WTC11 (cell line): ENCODE results near the gene ALKBH7. TPM values are rescaled to one million over a fixed set of nuclear protein-coding genes. Genes with fewer than 3 reads are reported as not detected.

Experiments used
- ATAC-seq: fragments of 200-7000 bp; cut with Tn5 transposase; 2 replicates; pipeline ENCODE4 v1.10.0; 2021; ENCODE audit warnings: mild to moderate bottlenecking, moderate library complexity
- CTCF ChIA-PET: fragments of 300-600 bp; sonication (Branson Sonifier 250); formaldehyde crosslinking; loops from one replicate; lab custom pipeline; 2021; ENCODE audit warnings: antibody characterized with exemption; lab: Charles Lee
- POLR2A ChIA-PET: fragments of 350-600 bp; sonication (Branson Sonifier 250); formaldehyde crosslinking; loops from one replicate; lab custom pipeline; 2021; ENCODE audit warnings: antibody characterized with exemption; lab: Charles Lee
- DNase-seq: peaks from one replicate; pipeline ENCODE4 v3.0.0; 2021; ENCODE audit warnings: low spot score
- H3K27ac Mint-ChIP-seq: 2 replicates; pipeline ENCODE4 v1.8.0; 2021; ENCODE audit warnings: mixed read lengths
- H3K27me3 Mint-ChIP-seq: 2 replicates; pipeline ENCODE4 v1.8.0; 2021; ENCODE audit warnings: low read depth, mild to moderate bottlenecking, moderate library complexity, mixed read lengths
- H3K36me3 Mint-ChIP-seq: 2 replicates; pipeline ENCODE4 v1.8.0; 2021; ENCODE audit warnings: mixed read lengths
- H3K4me1 Mint-ChIP-seq: 2 replicates; pipeline ENCODE4 v1.8.0; 2022; ENCODE audit warnings: mixed read lengths
- H3K4me3 Mint-ChIP-seq: 2 replicates; pipeline ENCODE4 v1.8.0; 2021; ENCODE audit warnings: mild to moderate bottlenecking, moderate library complexity, mixed read lengths
- H3K9me3 Mint-ChIP-seq: 2 replicates; pipeline ENCODE4 v1.8.0; 2021; ENCODE audit warnings: mixed read lengths
- CTCF ChIP-seq: fragments of 200-600 bp; IDR thresholded peaks from 2 replicates; pipeline ENCODE4 v1.8.0; 2022; ENCODE audit warnings: antibody characterized with exemption
- ELF4 ChIP-seq: sonication (generic); formaldehyde crosslinking; IDR thresholded peaks from 2 replicates; pipeline ENCODE4 v1.8.1; 2022; ENCODE audit warnings: low read depth, mild to moderate bottlenecking, moderate library complexity, missing genetic modification reagents
- GRHL2 ChIP-seq: fragments of 250-450 bp; sonication (Bioruptor Pico); IDR thresholded peaks from 2 replicates; pipeline ENCODE4 v1.8.0; 2022; ENCODE audit warnings: mild to moderate bottlenecking, moderate library complexity; ENCODE audit not compliant: insufficient replicate concordance, severe bottlenecking
- JAZF1 ChIP-seq: fragments of 250-450 bp; sonication (Bioruptor Pico); IDR thresholded peaks from 2 replicates; pipeline ENCODE4 v1.9.0; 2021; ENCODE audit warnings: moderate library complexity, mild to moderate bottlenecking, inconsistent platforms
- KAT7 ChIP-seq: sonication (generic); formaldehyde crosslinking; IDR thresholded peaks from 2 replicates; pipeline ENCODE4 v1.8.1; 2023; ENCODE audit warnings: missing genetic modification reagents, mild to moderate bottlenecking, borderline replicate concordance
- MXD4 ChIP-seq: fragments of 250-450 bp; sonication (Bioruptor Pico); IDR thresholded peaks from 2 replicates; pipeline ENCODE4 v1.8.0; 2021; ENCODE audit warnings: mild to moderate bottlenecking, moderate library complexity, borderline replicate concordance
- MYBL2 ChIP-seq: sonication (generic); formaldehyde crosslinking; IDR thresholded peaks from 2 replicates; pipeline ENCODE4 v1.8.1; 2023; ENCODE audit warnings: mild to moderate bottlenecking, moderate library complexity, missing genetic modification reagents
- NFATC4 ChIP-seq: fragments of 250-450 bp; sonication (Bioruptor Pico); IDR thresholded peaks from 2 replicates; pipeline ENCODE4 v1.9.0; 2021; ENCODE audit warnings: mild to moderate bottlenecking
- NFE2L1 ChIP-seq: sonication (generic); formaldehyde crosslinking; IDR thresholded peaks from 2 replicates; pipeline ENCODE4 v1.8.1; 2023; ENCODE audit warnings: missing genetic modification reagents
- NR1H2 ChIP-seq: sonication (generic); formaldehyde crosslinking; IDR thresholded peaks from 2 replicates; pipeline ENCODE4 v1.9.0; 2021; ENCODE audit warnings: mild to moderate bottlenecking, moderate library complexity, missing genetic modification reagents
- PRRX2 ChIP-seq: fragments of 250-450 bp; sonication (Bioruptor Pico); IDR thresholded peaks from 2 replicates; pipeline ENCODE4 v1.8.0; 2021; ENCODE audit warnings: mild to moderate bottlenecking
- SMAD4 ChIP-seq: sonication (generic); formaldehyde crosslinking; IDR thresholded peaks from 2 replicates; pipeline ENCODE4 v1.8.0; 2022; ENCODE audit warnings: mild to moderate bottlenecking, missing genetic modification reagents
- SOX15 ChIP-seq: fragments of 250-450 bp; sonication (Bioruptor Pico); IDR thresholded peaks from 2 replicates; pipeline ENCODE4 v1.9.0; 2021; ENCODE audit warnings: mild to moderate bottlenecking
- TP53 ChIP-seq: sonication (generic); formaldehyde crosslinking; IDR thresholded peaks from 2 replicates; pipeline ENCODE4 v1.8.1; 2023; ENCODE audit warnings: mild to moderate bottlenecking, missing genetic modification reagents
- ZBTB21 ChIP-seq: sonication (generic); formaldehyde crosslinking; IDR thresholded peaks from 2 replicates; pipeline ENCODE4 v1.8.1; 2023; ENCODE audit warnings: mild to moderate bottlenecking, missing genetic modification reagents, borderline replicate concordance
- ZBTB43 ChIP-seq: sonication (generic); formaldehyde crosslinking; IDR thresholded peaks from 2 replicates; pipeline ENCODE4 v1.8.1; 2023; ENCODE audit warnings: mild to moderate bottlenecking, missing genetic modification reagents
- ZNF219 ChIP-seq: sonication (generic); formaldehyde crosslinking; IDR thresholded peaks from 2 replicates; pipeline ENCODE4 v1.8.0; 2023; ENCODE audit warnings: missing genetic modification reagents, mild to moderate bottlenecking, borderline replicate concordance
- ZNF232 ChIP-seq: sonication (generic); formaldehyde crosslinking; IDR thresholded peaks from 2 replicates; pipeline ENCODE4 v1.8.0; 2022; ENCODE audit warnings: mild to moderate bottlenecking, missing genetic modification reagents
- ZNF396 ChIP-seq: fragments of 250-450 bp; sonication (Bioruptor Pico); IDR thresholded peaks from 2 replicates; pipeline ENCODE4 v1.8.0; 2021; ENCODE audit warnings: mild to moderate bottlenecking, moderate library complexity, borderline replicate concordance
- ZNF425 ChIP-seq: fragments of 250-450 bp; sonication (Bioruptor Pico); conservative IDR thresholded peaks from 2 replicates; pipeline ENCODE4 v1.9.0; 2021; ENCODE audit warnings: mild to moderate bottlenecking
- total RNA-seq: library from RNA; stranded (reverse); gene quantifications from 3 replicates; pipeline ENCODE4 v1.2.3, GENCODE V29; 2021
- TF ChIP-seq, protein P1 (sequence below): sonication (generic); formaldehyde crosslinking; IDR thresholded peaks from 2 replicates; pipeline ENCODE4 v1.8.1; 2022; ENCODE audit warnings: mild to moderate bottlenecking, missing genetic modification reagents, moderate library complexity, borderline replicate concordance
- TF ChIP-seq, protein P2 (sequence below): sonication (generic); formaldehyde crosslinking; IDR thresholded peaks from 2 replicates; pipeline ENCODE4 v1.8.0; 2023; ENCODE audit warnings: missing genetic modification reagents
- TF ChIP-seq, protein P3 (sequence below): sonication (generic); formaldehyde crosslinking; IDR thresholded peaks from 2 replicates; pipeline ENCODE4 v1.8.0; 2022; ENCODE audit warnings: mild to moderate bottlenecking, missing genetic modification reagents
- TF ChIP-seq, protein P4 (sequence below): sonication (generic); formaldehyde crosslinking; IDR thresholded peaks from 2 replicates; pipeline ENCODE4 v1.8.1; 2023; ENCODE audit warnings: mild to moderate bottlenecking, missing genetic modification reagents

The ALKBH7 gene
- total RNA-seq, 1 experiment from 2014 or later: 96.4 TPM

DNA sequence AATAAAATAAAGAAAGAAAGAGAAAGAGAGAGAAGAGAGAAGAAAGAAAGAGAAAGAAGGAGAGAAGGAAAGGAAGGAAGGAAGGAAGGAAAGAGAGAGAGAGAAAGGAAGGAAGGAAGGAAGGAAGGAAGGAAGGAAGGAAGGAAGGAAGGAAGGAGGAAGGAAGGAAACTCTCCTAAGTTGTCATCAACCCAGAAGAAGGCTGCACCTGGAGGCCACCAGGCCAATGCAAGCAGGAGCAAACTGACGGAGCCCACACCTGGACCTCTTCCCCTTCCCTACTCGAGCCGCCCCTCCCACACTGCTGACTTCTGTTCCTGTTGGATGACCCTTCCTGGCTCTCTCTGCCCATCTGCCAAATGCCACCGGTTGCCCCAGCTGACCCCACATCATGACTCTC lies 47.8 kb upstream of the ALKBH7 start:
- DNase-seq (no peak), ATAC-seq (no peak)
- H3K27ac Mint-ChIP-seq: no peak overlapping the region
- POLR2A ChIA-PET: no interaction called here
- peaks cover 14% of the 10 kb centered on the region for H3K27me3 Mint-ChIP-seq
- H3K4me3 Mint-ChIP-seq: no peak overlapping the region
- no peak for TF ChIP-seq ZNF219
- no peak for TF ChIP-seq JAZF1 (CRISPR knock-in tag)
- CTCF ChIA-PET: no interaction called here
- H3K9me3 Mint-ChIP-seq: peaks cover 26% of the 10 kb centered on the region
- no peaks in the 10 kb centered on the region for H3K4me1 Mint-ChIP-seq
- H3K36me3 Mint-ChIP-seq: peaks cover 5% of the 10 kb centered on the region; the same call in 1 of the 2 replicates

DNA sequence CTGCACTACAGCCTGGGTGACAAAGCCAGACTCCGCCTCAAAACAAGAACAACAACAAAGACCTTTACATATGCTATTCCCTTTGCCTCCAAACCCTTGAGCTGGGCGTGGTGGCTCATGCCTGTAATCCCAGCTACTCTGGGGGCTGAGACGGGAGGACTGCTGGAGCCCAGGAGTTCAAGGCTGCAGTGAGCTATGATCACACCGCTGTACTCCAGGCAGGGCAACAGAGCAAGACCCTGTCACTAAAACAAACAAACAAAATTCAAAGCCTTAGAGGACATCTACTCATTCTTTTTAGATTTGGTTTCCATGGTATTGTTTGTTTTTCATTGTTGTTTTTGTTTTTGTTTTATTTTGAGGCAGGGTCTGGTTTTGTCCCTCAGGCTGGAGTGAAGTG lies 47.0 kb upstream of the ALKBH7 start:
- Mint-ChIP-seq H3K27ac (no peak overlapping the region), H3K27me3 (peaks cover 14% of the 10 kb centered on the region), H3K9me3 (peaks cover 26% of the 10 kb centered on the region), H3K4me1 (no peaks in the 10 kb centered on the region), H3K36me3 (peaks cover 5% of the 10 kb centered on the region; the same call in 1 of the 2 replicates), H3K4me3 (no peak overlapping the region)
- DNase-seq (no peak), ATAC-seq (no peak)
- ChIA-PET CTCF (interaction anchor here (0.7 kb wide), 1 partner anchor 639 kb away, joined by 3 read pairs; no protein-coding TSS in a partner anchor), POLR2A (no interaction called here)
- TF ChIP-seq MXD4 (CRISPR knock-in tag) (no peak), MYBL2 (CRISPR knock-in tag) (no peak), ELF4 (CRISPR knock-in tag) (no peak), NR1H2 (CRISPR knock-in tag) (no peak), ZNF232 (CRISPR knock-in tag) (no peak), ZNF425 (CRISPR knock-in tag) (no peak), SOX15 (CRISPR knock-in tag) (no peak), ZBTB21 (CRISPR knock-in tag) (no peak)
- TF ChIP-seq, protein P1, sequence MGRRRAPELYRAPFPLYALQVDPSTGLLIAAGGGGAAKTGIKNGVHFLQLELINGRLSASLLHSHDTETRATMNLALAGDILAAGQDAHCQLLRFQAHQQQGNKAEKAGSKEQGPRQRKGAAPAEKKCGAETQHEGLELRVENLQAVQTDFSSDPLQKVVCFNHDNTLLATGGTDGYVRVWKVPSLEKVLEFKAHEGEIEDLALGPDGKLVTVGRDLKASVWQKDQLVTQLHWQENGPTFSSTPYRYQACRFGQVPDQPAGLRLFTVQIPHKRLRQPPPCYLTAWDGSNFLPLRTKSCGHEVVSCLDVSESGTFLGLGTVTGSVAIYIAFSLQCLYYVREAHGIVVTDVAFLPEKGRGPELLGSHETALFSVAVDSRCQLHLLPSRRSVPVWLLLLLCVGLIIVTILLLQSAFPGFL (CRISPR knock-in tag): no peak
- TF ChIP-seq, protein P2, sequence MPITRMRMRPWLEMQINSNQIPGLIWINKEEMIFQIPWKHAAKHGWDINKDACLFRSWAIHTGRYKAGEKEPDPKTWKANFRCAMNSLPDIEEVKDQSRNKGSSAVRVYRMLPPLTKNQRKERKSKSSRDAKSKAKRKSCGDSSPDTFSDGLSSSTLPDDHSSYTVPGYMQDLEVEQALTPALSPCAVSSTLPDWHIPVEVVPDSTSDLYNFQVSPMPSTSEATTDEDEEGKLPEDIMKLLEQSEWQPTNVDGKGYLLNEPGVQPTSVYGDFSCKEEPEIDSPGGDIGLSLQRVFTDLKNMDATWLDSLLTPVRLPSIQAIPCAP: no peak
- TF ChIP-seq, all 79 proteins: peak for 0

GRCh38 chr19:6326815-6327214 lies 45.8 kb upstream of the ALKBH7 start:
- H3K36me3 Mint-ChIP-seq: peaks cover 5% of the 10 kb centered on the region; the same call in 1 of the 2 replicates
- H3K9me3 Mint-ChIP-seq: peaks cover 23% of the 10 kb centered on the region
- CTCF ChIA-PET: interaction anchor here (0.6 to 2.2 kb wide), 2 partner anchors 10 to 14 kb away, joined by 3 to 8 read pairs; no protein-coding TSS in a partner anchor
- POLR2A ChIA-PET: no interaction called here
- TF ChIP-seq, protein P3, sequence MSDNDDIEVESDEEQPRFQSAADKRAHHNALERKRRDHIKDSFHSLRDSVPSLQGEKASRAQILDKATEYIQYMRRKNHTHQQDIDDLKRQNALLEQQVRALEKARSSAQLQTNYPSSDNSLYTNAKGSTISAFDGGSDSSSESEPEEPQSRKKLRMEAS: no peak
- TF ChIP-seq, protein P4, sequence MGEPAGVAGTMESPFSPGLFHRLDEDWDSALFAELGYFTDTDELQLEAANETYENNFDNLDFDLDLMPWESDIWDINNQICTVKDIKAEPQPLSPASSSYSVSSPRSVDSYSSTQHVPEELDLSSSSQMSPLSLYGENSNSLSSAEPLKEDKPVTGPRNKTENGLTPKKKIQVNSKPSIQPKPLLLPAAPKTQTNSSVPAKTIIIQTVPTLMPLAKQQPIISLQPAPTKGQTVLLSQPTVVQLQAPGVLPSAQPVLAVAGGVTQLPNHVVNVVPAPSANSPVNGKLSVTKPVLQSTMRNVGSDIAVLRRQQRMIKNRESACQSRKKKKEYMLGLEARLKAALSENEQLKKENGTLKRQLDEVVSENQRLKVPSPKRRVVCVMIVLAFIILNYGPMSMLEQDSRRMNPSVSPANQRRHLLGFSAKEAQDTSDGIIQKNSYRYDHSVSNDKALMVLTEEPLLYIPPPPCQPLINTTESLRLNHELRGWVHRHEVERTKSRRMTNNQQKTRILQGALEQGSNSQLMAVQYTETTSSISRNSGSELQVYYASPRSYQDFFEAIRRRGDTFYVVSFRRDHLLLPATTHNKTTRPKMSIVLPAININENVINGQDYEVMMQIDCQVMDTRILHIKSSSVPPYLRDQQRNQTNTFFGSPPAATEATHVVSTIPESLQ (CRISPR knock-in tag): no peak
- TF ChIP-seq PRRX2 (CRISPR knock-in tag): no peak
- TF ChIP-seq KAT7 (CRISPR knock-in tag): no peak
- TF ChIP-seq NFATC4: no peak
- no peak for TF ChIP-seq TP53 (CRISPR knock-in tag)
- TF ChIP-seq CTCF: no peak
- TF ChIP-seq NR1H2 (CRISPR knock-in tag): no peak
- no peak for TF ChIP-seq MXD4 (CRISPR knock-in tag)
- TF ChIP-seq SMAD4 (CRISPR knock-in tag): no peak
- TF ChIP-seq NFE2L1 (CRISPR knock-in tag): no peak
- no peak for TF ChIP-seq ZNF396 (CRISPR knock-in tag)
- TF ChIP-seq ZBTB43: no peak
- TF ChIP-seq SOX15 (CRISPR knock-in tag): no peak
- TF ChIP-seq ZNF219: no peak
- no peak for TF ChIP-seq GRHL2 (CRISPR knock-in tag)
- DNase-seq (no peak), ATAC-seq (no peak)
- no peak overlapping the region for H3K27ac Mint-ChIP-seq
- no peaks in the 10 kb centered on the region for H3K4me1 Mint-ChIP-seq
- peaks cover 10% of the 10 kb centered on the region for H3K27me3 Mint-ChIP-seq
- H3K4me3 Mint-ChIP-seq: no peak overlapping the region
